ENCODE data around the gene PXDN.
"Not testable (repeated sequence)": the region's sequence is repeated elsewhere in the genome, so short reads cannot be mapped to it uniquely, and the experiment has no call there.

PXDN gene

DNA sequence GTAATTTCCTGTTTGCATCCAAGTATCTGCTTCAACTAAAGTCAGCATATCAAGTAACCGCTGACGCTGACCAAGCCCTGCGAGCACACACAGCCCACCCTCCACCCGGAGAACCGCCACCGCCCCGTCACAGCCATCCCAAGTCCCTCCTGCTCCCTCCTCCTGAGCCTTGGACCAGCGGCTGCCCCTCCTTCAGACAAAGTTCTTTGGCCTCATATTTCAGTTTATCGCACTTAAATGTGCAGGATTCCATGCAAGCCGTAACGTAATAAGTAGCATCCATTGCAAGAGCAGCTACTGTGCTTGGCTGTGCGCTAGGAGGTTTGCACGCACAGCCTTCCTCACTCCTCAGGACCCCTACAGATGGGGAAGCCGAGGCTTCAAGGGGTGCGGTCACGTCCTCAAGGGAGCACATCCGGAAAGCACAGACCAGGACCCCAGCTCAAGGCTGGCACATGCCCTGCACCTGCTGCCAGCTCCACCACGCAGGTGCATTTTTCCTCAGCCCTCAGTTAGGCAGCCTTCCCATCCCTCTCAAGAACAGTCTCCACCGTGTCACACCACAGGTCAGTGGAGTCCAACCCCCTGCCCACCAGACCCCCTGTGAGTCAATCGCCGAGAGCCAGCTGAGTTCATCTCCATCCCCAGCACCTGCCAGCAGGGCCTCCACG lies 17.1 kb downstream of the PXDN start:
- Histone ChIP-seq H3K27ac (no peak overlapping the region), H3K36me3 (ENCODE audit: insufficient read depth) (no peaks in the 10 kb centered on the region), H3K27me3 (ENCODE audit: insufficient read depth, low read depth) (no peaks in the 10 kb centered on the region), H3K9ac (no peak overlapping the region), H3K4me3 (IDR thresholded peaks at IDR 0.05; ENCODE audit: insufficient read depth, low read depth, low read length) (no peak overlapping the region), H4K20me1 (ENCODE audit: insufficient read depth) (no peaks in the 10 kb centered on the region), H3K79me2 (ENCODE audit: insufficient read depth, low read depth) (no peaks in the 10 kb centered on the region), H3K4me1 (ENCODE audit: low read depth, poor library complexity, severe bottlenecking) (no peaks in the 10 kb centered on the region), H2AFZ (ENCODE audit: low read depth) (no peak overlapping the region), H3K4me2 (no peak overlapping the region)
- TF ChIP-seq CTCF (conservative IDR thresholded peaks at IDR 0.05; ENCODE audit: low read depth, low read length) = no peak

- H3K4me1 ChIP-seq (ENCODE audit: low read depth, poor library complexity, severe bottlenecking) = no peaks in the 10 kb centered on the region
- no peak overlapping the region for H2AFZ ChIP-seq (ENCODE audit: low read depth)
- H3K4me2 ChIP-seq = no peak overlapping the region
Observed at GRCh38 chr2:1726558-1726957, 17.8 kb downstream of the PXDN start.

GRCh38 chr2:1724351-1724750 lies 20.0 kb downstream of the PXDN start:
- not testable (repeated sequence) for H3K4me2 ChIP-seq; H4K20me1 ChIP-seq (ENCODE audit: insufficient read depth); H3K4me3 ChIP-seq (IDR thresholded peaks at IDR 0.05; ENCODE audit: insufficient read depth, low read depth, low read length); H2AFZ ChIP-seq (ENCODE audit: low read depth); H3K4me1 ChIP-seq (ENCODE audit: low read depth, poor library complexity, severe bottlenecking); H3K79me2 ChIP-seq (ENCODE audit: insufficient read depth, low read depth); H3K36me3 ChIP-seq (ENCODE audit: insufficient read depth); H3K9ac ChIP-seq; H3K27ac ChIP-seq; H3K27me3 ChIP-seq (ENCODE audit: insufficient read depth, low read depth)

More at GRCh38 chr2:1726558-1726957, 17.8 kb downstream of the PXDN start:
- Histone ChIP-seq H4K20me1 (ENCODE audit: insufficient read depth) (no peaks in the 10 kb centered on the region), H3K27me3 (ENCODE audit: insufficient read depth, low read depth) (no peaks in the 10 kb centered on the region), H3K36me3 (ENCODE audit: insufficient read depth) (no peaks in the 10 kb centered on the region), H3K9ac (no peak overlapping the region), H3K27ac (no peak overlapping the region), H3K4me3 (IDR thresholded peaks at IDR 0.05; ENCODE audit: insufficient read depth, low read depth, low read length) (no peak overlapping the region), H3K79me2 (ENCODE audit: insufficient read depth, low read depth) (no peaks in the 10 kb centered on the region)
- TF ChIP-seq CTCF (conservative IDR thresholded peaks at IDR 0.05; ENCODE audit: low read depth, low read length) = no peak

DNA sequence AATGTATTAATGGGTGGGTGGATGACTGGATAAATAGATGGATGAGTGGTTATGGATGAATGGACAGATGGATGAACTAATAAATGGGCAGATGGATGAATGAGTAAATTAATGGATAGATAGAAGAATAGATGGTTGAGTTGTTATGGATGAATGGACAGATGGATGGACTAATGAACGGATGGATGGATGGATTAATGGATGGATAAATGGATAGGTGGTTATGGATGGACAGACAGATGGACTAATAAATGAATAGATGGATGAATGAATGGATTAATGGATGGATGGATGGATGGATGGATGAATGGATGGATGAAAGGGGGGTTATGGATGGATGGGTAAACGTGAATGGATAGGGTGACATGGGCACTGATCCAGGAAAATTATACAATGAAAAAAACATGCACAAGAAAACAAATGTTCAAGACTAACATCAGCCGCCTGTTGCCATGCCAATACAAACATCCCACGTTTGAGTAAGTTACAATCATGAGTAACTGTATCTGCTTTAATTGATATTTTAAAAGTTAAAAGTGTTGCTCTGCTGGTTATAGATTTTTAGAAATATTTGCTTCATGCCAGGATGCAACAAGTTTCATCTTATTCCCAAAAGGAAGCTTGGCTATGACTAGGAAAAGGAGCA lies 20.8 kb downstream of the PXDN start:
- H3K4me2 ChIP-seq = no peak overlapping the region
- H3K79me2 ChIP-seq (ENCODE audit: insufficient read depth, low read depth) = no peaks in the 10 kb centered on the region
- H3K9ac ChIP-seq = no peak overlapping the region
- H3K4me1 ChIP-seq (ENCODE audit: low read depth, poor library complexity, severe bottlenecking) = no peaks in the 10 kb centered on the region
- H2AFZ ChIP-seq (ENCODE audit: low read depth) = no peak overlapping the region
- no peaks in the 10 kb centered on the region for H3K27me3 ChIP-seq (ENCODE audit: insufficient read depth, low read depth)
- H3K27ac ChIP-seq = no peak overlapping the region
- no peaks in the 10 kb centered on the region for H3K36me3 ChIP-seq (ENCODE audit: insufficient read depth)
- no peaks in the 10 kb centered on the region for H4K20me1 ChIP-seq (ENCODE audit: insufficient read depth)
- TF ChIP-seq CTCF (conservative IDR thresholded peaks at IDR 0.05; ENCODE audit: low read depth, low read length) = no peak
- no peak overlapping the region for H3K4me3 ChIP-seq (IDR thresholded peaks at IDR 0.05; ENCODE audit: insufficient read depth, low read depth, low read length)

DNA sequence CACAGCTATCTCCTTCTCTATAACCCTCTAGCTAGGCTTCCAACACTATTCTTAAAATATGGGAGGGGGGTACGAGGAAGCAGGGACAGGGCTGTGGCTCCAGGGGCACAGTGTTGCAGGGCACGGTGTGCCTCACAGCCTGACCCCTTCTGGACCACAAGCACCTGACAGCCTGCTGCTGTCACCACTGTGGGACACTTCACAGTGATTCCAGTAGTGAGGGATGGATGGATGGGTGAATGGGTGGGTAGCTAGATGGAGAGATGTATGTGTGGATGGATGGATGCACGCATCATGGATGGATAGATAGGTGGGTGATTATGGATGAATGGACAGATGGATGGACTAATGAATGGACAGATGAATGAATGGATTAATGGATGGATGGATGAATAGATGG lies 21.6 kb downstream of the PXDN start:
- no peak overlapping the region for H3K4me2 ChIP-seq
- H3K79me2 ChIP-seq (ENCODE audit: insufficient read depth, low read depth) = no peaks in the 10 kb centered on the region
- no peak for TF ChIP-seq CTCF (conservative IDR thresholded peaks at IDR 0.05; ENCODE audit: low read depth, low read length)
- H3K4me1 ChIP-seq (ENCODE audit: low read depth, poor library complexity, severe bottlenecking) = no peaks in the 10 kb centered on the region
- no peak overlapping the region for H3K27ac ChIP-seq
- H3K9ac ChIP-seq = no peak overlapping the region
- no peaks in the 10 kb centered on the region for H3K36me3 ChIP-seq (ENCODE audit: insufficient read depth)
- H3K27me3 ChIP-seq (ENCODE audit: insufficient read depth, low read depth) = no peaks in the 10 kb centered on the region
- H4K20me1 ChIP-seq (ENCODE audit: insufficient read depth) = no peaks in the 10 kb centered on the region
- no peak overlapping the region for H2AFZ ChIP-seq (ENCODE audit: low read depth)
- H3K4me3 ChIP-seq (IDR thresholded peaks at IDR 0.05; ENCODE audit: insufficient read depth, low read depth, low read length) = no peak overlapping the region
